Heart right ventricle (tissue), 16 donors: ENCODE measurements around the gene CTTNBP2. TPM values are rescaled to one million over a fixed set of nuclear protein-coding genes. Genes with fewer than 3 reads are reported as not detected.

Source experiments
- ATAC-seq, 8 donors: fragments of 200-7000 bp; cut with Tn5 transposase; one replicate each; pipeline ENCODE4 v1.9.1; 2020; ENCODE audit warnings: mild to moderate bottlenecking in 8 of 8, moderate library complexity in 8 of 8, moderate number of reproducible peaks in 1 of 8
- DNase-seq, 2 donors: peaks; one replicate each; pipeline ENCODE4 v3.0.0-alpha.2; 2020
- H3K27ac ChIP-seq, 10 donors: fragments of 200-600 bp; sonication (generic) in 2 of 10; one replicate each; pipeline versions ENCODE4 v1.5.0 to v1.8.0; 2020 to 2022; ENCODE audit warnings: mild to moderate bottlenecking in 3 of 10
- H3K27me3 ChIP-seq, 7 donors: fragments of 200-600 bp; one replicate each; pipeline ENCODE4 v1.8.0; 2021 to 2022; ENCODE audit warnings: mild to moderate bottlenecking in 2 of 7
- H3K36me3 ChIP-seq, 9 donors: fragments of 200-600 bp; sonication (generic) in 1 of 9; one replicate each; pipeline versions ENCODE4 v1.5.0 to v1.8.0; 2020 to 2022; ENCODE audit warnings: mild to moderate bottlenecking in 2 of 9
- H3K4me1 ChIP-seq, 9 donors: fragments of 200-600 bp; sonication (generic) in 1 of 9; one replicate each; pipeline versions ENCODE4 v1.5.0 to v1.8.0; 2020 to 2022; ENCODE audit warnings: mild to moderate bottlenecking in 4 of 9
- H3K4me3 ChIP-seq, 10 donors: fragments of 200-600 bp; sonication (generic) in 2 of 10; one replicate each; pipeline versions ENCODE4 v1.5.0 to v1.8.0; 2020 to 2022; ENCODE audit warnings: mild to moderate bottlenecking in 7 of 10, moderate library complexity in 2 of 10
- H3K9me3 ChIP-seq, 11 donors: fragments of 200-600 bp in 10 of 11; sonication (generic) in 2 of 11; one replicate each; pipeline versions ENCODE4 v1.5.0 to v1.8.0; 2013 to 2022; ENCODE audit warnings: mild to moderate bottlenecking in 2 of 11, control low read depth in 1 of 11, moderate library complexity in 1 of 11
- WGBS, 2 donors: extraction: QIAGEN DNeasy Blood & Tissue Kit; methylation state at CpG; one replicate each; pipeline ENCODE4 v1.1.7; 2013; ENCODE audit warnings: inconsistent platforms in 1 of 2; 5-methylcytosine and 5-hydroxymethylcytosine counted together
- intact Hi-C, 10 donors: fragments of 100-400 bp; cut with DNase I; formaldehyde crosslinking; loops; one replicate each; pipeline versions ENCODE4 v1.11.1 to v1.14.2; 2022
- polyA plus RNA-seq, 2 donors: library from polyadenylated mRNA; stranded (reverse); fragments of 200-250 nt; gene quantifications; one replicate each; pipeline ENCODE4 v1.2.3, GENCODE V29; 2013
- total RNA-seq, 10 donors: library from RNA; stranded (reverse); fragmentation: NEBNext Ultra II Directional in 3 of 10; extraction: Animal tissue kit (Norgen Biotek cat#: 25700) in 3 of 10; gene quantifications; one replicate each; pipeline versions ENCODE4 v1.2.1 to v1.2.4, GENCODE V29; 2021 to 2023
- TF ChIP-seq, protein P1 (sequence below), 9 donors: fragments of 200-600 bp; sonication (generic) in 2 of 9; IDR thresholded peaks; one replicate each; pipeline versions ENCODE4 v1.5.0 to v1.8.0; 2021 to 2022; ENCODE audit warnings: antibody characterized with exemption in 9 of 9, mild to moderate bottlenecking in 5 of 9, moderate library complexity in 1 of 9
- donor health status: Arrhythmogenic right ventricular cardiomyopathy.
- donor health status: ischemic (EF 13 %, LVEDD 7.1; RV severe dilation, severe dysfunction).
- donor health status: healthy with polysubstance abuse.
- donor health status: DM: no; HTN: yes; CAD: no.
- donor health status: DM: no; HTN: no; CAD: no.
- donor health status: ischemic (EF 25% LVEDD 6.9; RV normal size, moderate dysfunction).
- donor health status: ischemic (EF 25% LVEDD 5.7; RV mildly dilated, moderate dysfunction).
- donor health status: healthy.
- donor health status: DM: yes; HTN: yes; CAD: no.
- donor health status: Ischemic cardiomyopathy.
- donor health status: ischemic (EF 35%, LVEDD 5.7; RV mildly dilated, moderate dysfunction).
- donor health status: nonischemic (EF 11% LVEDD 7.7; RV severe dilation, severe dysfunction).
- donor health status: DM: yes; HTN: yes; CAD: no.
- donor health status: PGD.
- donor health status: ischemic (EF 29% LVEDD 5.4; RV normal size, mild dysfunction).
- donor health status: nonischemic (EF 23%, LVEDD 6.1; RV moderate dilation, normal function).

The CTTNBP2 gene
- total and polyA plus RNA-seq, 12 donors: 0.41 to 2.0 (median 0.97) TPM

DNA sequence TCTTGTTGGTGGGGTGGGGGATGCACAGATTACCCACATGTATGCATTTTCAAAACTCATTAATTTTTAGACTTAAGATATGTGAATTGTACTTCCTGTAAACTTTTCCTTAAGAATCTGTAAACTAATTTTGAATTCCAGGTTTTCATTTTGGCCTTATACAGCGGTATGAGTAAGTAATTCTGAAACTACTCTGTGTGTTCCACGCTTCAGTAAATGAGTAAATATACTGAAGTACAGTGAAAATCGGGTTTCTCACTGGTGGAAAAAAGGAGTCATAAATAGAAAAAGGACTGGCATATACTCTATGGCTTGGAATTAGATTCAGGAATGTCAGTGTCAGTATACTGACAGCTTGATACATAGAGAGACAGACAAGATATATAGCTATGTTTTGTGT, 72.8 kb downstream of the CTTNBP2 start:
- TF ChIP-seq, protein P1, sequence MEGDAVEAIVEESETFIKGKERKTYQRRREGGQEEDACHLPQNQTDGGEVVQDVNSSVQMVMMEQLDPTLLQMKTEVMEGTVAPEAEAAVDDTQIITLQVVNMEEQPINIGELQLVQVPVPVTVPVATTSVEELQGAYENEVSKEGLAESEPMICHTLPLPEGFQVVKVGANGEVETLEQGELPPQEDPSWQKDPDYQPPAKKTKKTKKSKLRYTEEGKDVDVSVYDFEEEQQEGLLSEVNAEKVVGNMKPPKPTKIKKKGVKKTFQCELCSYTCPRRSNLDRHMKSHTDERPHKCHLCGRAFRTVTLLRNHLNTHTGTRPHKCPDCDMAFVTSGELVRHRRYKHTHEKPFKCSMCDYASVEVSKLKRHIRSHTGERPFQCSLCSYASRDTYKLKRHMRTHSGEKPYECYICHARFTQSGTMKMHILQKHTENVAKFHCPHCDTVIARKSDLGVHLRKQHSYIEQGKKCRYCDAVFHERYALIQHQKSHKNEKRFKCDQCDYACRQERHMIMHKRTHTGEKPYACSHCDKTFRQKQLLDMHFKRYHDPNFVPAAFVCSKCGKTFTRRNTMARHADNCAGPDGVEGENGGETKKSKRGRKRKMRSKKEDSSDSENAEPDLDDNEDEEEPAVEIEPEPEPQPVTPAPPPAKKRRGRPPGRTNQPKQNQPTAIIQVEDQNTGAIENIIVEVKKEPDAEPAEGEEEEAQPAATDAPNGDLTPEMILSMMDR (IDR thresholded peaks at IDR 0.05): no peak
- Histone ChIP-seq H3K4me3 (no peak overlapping the region), H3K27me3 (no peaks in the 10 kb centered on the region), H3K4me1 (no peaks in the 10 kb centered on the region), H3K36me3 (no peaks in the 10 kb centered on the region), H3K27ac (no peak overlapping the region), H3K9me3 (no peaks in the 10 kb centered on the region)
- no peak for DNase-seq
- 81 to 83% methylated on average over 3 of the region's 3 CpGs for WGBS, 2 donors
- intact Hi-C loops: no loop called here
- ATAC-seq: no peak

DNA sequence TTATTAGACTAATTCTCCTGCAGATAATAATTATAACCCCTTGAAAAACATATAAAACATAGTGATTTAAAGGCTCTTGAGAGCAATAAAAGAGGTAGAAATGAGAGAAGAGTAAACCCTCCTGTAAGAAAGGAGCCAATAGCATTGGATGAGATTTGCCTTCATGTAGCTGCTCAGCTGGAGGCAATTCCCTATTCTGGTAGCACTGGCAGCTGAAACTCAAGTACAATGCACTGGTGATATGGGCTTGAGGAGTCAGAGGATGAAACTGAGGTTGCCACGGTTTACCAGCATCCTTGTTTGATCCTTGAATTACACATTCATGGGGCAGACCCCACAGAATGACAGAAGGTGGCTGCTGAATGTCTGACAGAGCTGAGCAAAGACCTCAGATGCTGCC, 76.4 kb downstream of the CTTNBP2 start:
- WGBS, 2 donors: 52 to 54% methylated on average over 1 of the region's 1 CpG
- DNase-seq (no peak), ATAC-seq (no peak)
- H3K4me3 ChIP-seq: no peak overlapping the region
- H3K36me3 ChIP-seq: no peaks in the 10 kb centered on the region
- intact Hi-C loops: no loop called here
- no peak overlapping the region for H3K27ac ChIP-seq
- peaks cover 0 to 9% (median 0%) of the 10 kb centered on the region in 9 donors for H3K4me1 ChIP-seq
- TF ChIP-seq, protein P1 (IDR thresholded peaks at IDR 0.05): no peak
- no peaks in the 10 kb centered on the region for H3K9me3 ChIP-seq
- no peaks in the 10 kb centered on the region for H3K27me3 ChIP-seq

DNA sequence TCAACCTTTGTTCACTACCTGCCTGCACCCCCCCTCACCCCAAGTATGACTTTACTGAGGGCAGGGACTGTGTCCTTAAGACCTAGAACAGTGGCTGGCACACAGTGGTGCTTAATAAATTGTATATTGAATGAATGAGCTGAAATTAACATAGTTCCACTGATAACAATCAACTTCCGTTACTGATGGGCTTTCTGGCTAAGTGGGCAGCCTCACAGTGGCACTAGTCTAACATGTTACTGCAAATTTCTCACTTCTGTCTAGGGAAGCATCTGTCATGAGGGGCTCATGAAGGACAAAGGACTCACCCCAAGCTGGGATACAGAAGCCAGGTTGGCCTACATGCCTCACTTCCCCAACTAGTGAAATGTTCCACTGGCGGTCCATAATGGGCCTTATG, 79.3 kb downstream of the CTTNBP2 start:
- H3K27me3 ChIP-seq: no peaks in the 10 kb centered on the region
- H3K4me1 ChIP-seq: peaks cover 0 to 9% (median 0%) of the 10 kb centered on the region in 9 donors
- H3K36me3 ChIP-seq: no peaks in the 10 kb centered on the region
- intact Hi-C loops: no loop called here
- H3K9me3 ChIP-seq: no peaks in the 10 kb centered on the region
- no peak overlapping the region for H3K4me3 ChIP-seq
- H3K27ac ChIP-seq: no peak overlapping the region
- TF ChIP-seq, protein P1 (IDR thresholded peaks at IDR 0.05): no peak
- 94% methylated on average over 2 of the region's 2 CpGs for WGBS, 2 donors
- ATAC-seq: no peak
- DNase-seq: no peak

DNA sequence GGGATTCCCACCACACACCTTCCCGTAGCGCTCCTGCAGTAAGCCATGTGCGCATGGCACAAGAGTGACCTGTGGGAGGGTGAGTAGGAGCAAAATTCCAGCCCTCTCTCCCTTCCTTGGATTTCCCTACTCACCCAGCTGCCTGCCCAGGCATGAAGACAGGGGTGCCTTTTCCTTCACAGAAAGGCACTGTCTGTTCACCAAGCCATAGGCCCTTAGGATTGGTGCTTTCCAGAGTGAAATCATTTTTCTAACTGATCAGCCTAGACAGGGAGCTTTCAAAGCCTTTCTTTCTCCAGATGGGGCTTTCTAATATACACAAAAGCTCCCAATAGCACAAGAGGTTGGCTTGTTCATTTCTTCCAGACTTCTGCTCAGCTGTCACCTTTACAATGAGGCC, 79.7 kb downstream of the CTTNBP2 start:
- intact Hi-C loops: no loop called here
- TF ChIP-seq, protein P1 (IDR thresholded peaks at IDR 0.05): no peak
- H3K27me3 ChIP-seq: no peaks in the 10 kb centered on the region
- ATAC-seq: no peak
- 92 to 97% methylated on average over 3 of the region's 3 CpGs for WGBS, 2 donors
- peaks cover 0 to 9% (median 0%) of the 10 kb centered on the region in 9 donors for H3K4me1 ChIP-seq
- peak overlapping the region in 1 of 10 donors; percentile 77 for H3K27ac ChIP-seq
- H3K36me3 ChIP-seq: no peaks in the 10 kb centered on the region
- H3K9me3 ChIP-seq: no peaks in the 10 kb centered on the region
- no peak for DNase-seq
- no peak overlapping the region for H3K4me3 ChIP-seq
